ENCODE measurements around the gene FAM171A1. TPM values are rescaled to one million over a fixed set of nuclear protein-coding genes. Genes with fewer than 3 reads are reported as not detected.
A peak's percentile ranks its signal among the peaks of the same experiment; 100 is the strongest.
"Not testable (repeated sequence)": the region's sequence is repeated elsewhere in the genome, so short reads cannot be mapped to it uniquely, and the experiment has no call there.

Gene FAM171A1
- total RNA-seq = 27.7 TPM

- H3K36me3 ChIP-seq = no peaks in the 10 kb centered on the region
- H3K4me3 ChIP-seq = peak within 1 kb of the TSS; percentile 78 to 79
- peak within 1 kb of the TSS in 1 of 2 donors; percentile 19 for H3K27ac ChIP-seq
- H3K9me3 ChIP-seq = no peaks in the 10 kb centered on the region
- DNase-seq (ENCODE audit: low spot score in 2 of 2) = peak in 1 of 2 donors; percentile 66
- peak in 2 of 3 experiments; percentile 6 to 8 for TF ChIP-seq CTCF (IDR thresholded peaks at IDR 0.05)
- intact Hi-C loops (cut with DNase I) = loop anchor here (2.0 to 5.0 kb wide), 3 partner anchors 108 to 204 kb away; partner anchors contain the start of gene NMT2
- H3K4me1 ChIP-seq = peaks cover 0 to 4% of the 10 kb centered on the region in 2 donors
- H3K27me3 ChIP-seq = no peaks in the 10 kb centered on the region
These were observed at the start of gene FAM171A1 for GRCh38 chr10:15370856-15371701. Gene FAM171A1, minus strand, starts transcription at chr10:15371289. Its CDS starts 237 bp downstream, at chr10:15371052.

GRCh38 chr10:15420858-15421257 is 49.8 kb upstream of the FAM171A1 start:
- no peaks in the 10 kb centered on the region for H3K27me3 ChIP-seq
- H3K9me3 ChIP-seq = peaks cover 0 to 3% of the 10 kb centered on the region in 2 donors
- no peak for DNase-seq (ENCODE audit: low spot score in 2 of 2)
- intact Hi-C loops (cut with DNase I) = loop anchor here (10.0 kb wide), 1 partner anchor 1124 kb away; no protein-coding TSS in a partner anchor
- no peak overlapping the region for H3K4me3 ChIP-seq
- H3K36me3 ChIP-seq = no peaks in the 10 kb centered on the region
- no peak overlapping the region for H3K27ac ChIP-seq
- TF ChIP-seq CTCF (IDR thresholded peaks at IDR 0.05) = no peak
- H3K4me1 ChIP-seq = no peaks in the 10 kb centered on the region

GRCh38 chr10:15419279-15419874 is 48.3 kb upstream of the FAM171A1 start:
- Histone ChIP-seq H3K9me3 (peaks cover 0 to 3% of the 10 kb centered on the region in 2 donors), H3K4me1 (no peaks in the 10 kb centered on the region), H3K4me3 (no peak overlapping the region), H3K36me3 (no peaks in the 10 kb centered on the region), H3K27ac (no peak overlapping the region), H3K27me3 (no peaks in the 10 kb centered on the region)
- intact Hi-C loops (cut with DNase I) = no loop called here
- no peak for DNase-seq (ENCODE audit: low spot score in 2 of 2)
- TF ChIP-seq CTCF (IDR thresholded peaks at IDR 0.05) = peak; percentile 47 to 77 (median 71)

GRCh38 chr10:15416034-15416433 is 44.9 kb upstream of the FAM171A1 start:
- Histone ChIP-seq H3K27ac (no peak overlapping the region), H3K4me1 (no peaks in the 10 kb centered on the region), H3K27me3 (no peaks in the 10 kb centered on the region), H3K36me3 (no peaks in the 10 kb centered on the region), H3K4me3 (no peak overlapping the region), H3K9me3 (peaks cover 0 to 3% of the 10 kb centered on the region in 2 donors)
- intact Hi-C loops (cut with DNase I) = no loop called here
- no peak for DNase-seq (ENCODE audit: low spot score in 2 of 2)
- TF ChIP-seq CTCF (IDR thresholded peaks at IDR 0.05) = no peak

GRCh38 chr10:15411010-15411409 is 39.9 kb upstream of the FAM171A1 start:
- Histone ChIP-seq H3K4me3 (no peak overlapping the region), H3K36me3 (no peaks in the 10 kb centered on the region), H3K4me1 (no peaks in the 10 kb centered on the region), H3K27ac (no peak overlapping the region), H3K9me3 (peaks cover 0 to under 1% of the 10 kb centered on the region in 2 donors), H3K27me3 (no peaks in the 10 kb centered on the region)
- intact Hi-C loops (cut with DNase I) = no loop called here
- DNase-seq (ENCODE audit: low spot score in 2 of 2) = no peak
- TF ChIP-seq CTCF (IDR thresholded peaks at IDR 0.05) = no peak

- H3K27ac ChIP-seq; H3K27me3 ChIP-seq; intact Hi-C loops (cut with DNase I); DNase-seq (ENCODE audit: low spot score in 2 of 2); H3K9me3 ChIP-seq; H3K4me3 ChIP-seq; H3K36me3 ChIP-seq; H3K4me1 ChIP-seq: not testable (repeated sequence)
These were observed 38.3 kb upstream of the FAM171A1 start for GRCh38 chr10:15409350-15409749.

Measured in ascending aorta (tissue), 2 donors.